ENCODE results near the gene MYO10. TPM values are rescaled to one million over a fixed set of nuclear protein-coding genes. Genes with fewer than 3 reads are reported as not detected.
"Not testable (repeated sequence)": the region's sequence is repeated elsewhere in the genome, so short reads cannot be mapped to it uniquely, and the experiment has no call there.

The MYO10 gene
- total RNA-seq, 1 donor from 2014 or later = 80.2 TPM

DNA sequence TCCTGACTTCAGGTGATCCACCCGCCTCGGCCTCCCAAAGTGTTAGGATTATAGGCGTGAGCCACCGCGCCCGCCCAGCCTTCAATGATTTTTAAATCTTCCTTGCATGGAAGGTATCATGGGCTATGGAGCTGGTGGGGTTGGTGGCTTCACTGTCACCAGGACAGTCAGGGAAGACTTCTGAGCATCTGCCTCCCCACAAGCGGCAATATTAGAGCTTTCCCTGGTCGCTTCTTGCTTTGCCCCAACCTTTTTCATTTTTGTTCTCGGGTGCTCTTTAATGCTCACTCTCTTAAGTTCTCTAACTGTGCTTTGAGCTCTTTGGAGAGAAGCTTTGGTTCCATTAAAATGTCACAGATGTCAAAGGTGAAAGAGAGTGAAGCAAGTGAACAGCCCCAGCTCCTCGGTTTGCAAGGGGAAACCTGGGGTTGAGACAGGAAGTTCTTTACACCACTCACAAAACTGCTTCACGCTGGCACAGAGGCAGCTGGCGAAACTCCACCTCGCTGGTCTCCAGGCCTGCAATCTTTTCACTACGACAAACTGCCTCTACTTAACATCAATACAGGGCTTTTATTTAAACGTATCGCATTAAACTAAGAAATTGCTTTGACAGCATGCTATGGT is 176.8 kb downstream of the MYO10 start:
- no peaks in the 10 kb centered on the region for H3K27me3 Mint-ChIP-seq (ENCODE audit: low read depth, unreplicated experiment)
- H3K4me1 ChIP-seq (ENCODE audit: insufficient read depth, low read length) = no peaks in the 10 kb centered on the region
- peaks cover 14% of the 10 kb centered on the region for H3K36me3 Mint-ChIP-seq (ENCODE audit: low read depth, unreplicated experiment)
- no peaks in the 10 kb centered on the region for H3K9me3 ChIP-seq (ENCODE audit: insufficient read depth, low read depth, low read length)
- TF ChIP-seq, protein P1, sequence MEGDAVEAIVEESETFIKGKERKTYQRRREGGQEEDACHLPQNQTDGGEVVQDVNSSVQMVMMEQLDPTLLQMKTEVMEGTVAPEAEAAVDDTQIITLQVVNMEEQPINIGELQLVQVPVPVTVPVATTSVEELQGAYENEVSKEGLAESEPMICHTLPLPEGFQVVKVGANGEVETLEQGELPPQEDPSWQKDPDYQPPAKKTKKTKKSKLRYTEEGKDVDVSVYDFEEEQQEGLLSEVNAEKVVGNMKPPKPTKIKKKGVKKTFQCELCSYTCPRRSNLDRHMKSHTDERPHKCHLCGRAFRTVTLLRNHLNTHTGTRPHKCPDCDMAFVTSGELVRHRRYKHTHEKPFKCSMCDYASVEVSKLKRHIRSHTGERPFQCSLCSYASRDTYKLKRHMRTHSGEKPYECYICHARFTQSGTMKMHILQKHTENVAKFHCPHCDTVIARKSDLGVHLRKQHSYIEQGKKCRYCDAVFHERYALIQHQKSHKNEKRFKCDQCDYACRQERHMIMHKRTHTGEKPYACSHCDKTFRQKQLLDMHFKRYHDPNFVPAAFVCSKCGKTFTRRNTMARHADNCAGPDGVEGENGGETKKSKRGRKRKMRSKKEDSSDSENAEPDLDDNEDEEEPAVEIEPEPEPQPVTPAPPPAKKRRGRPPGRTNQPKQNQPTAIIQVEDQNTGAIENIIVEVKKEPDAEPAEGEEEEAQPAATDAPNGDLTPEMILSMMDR (IDR thresholded peaks at IDR 0.05; ENCODE audit: insufficient read depth, low read depth, low read length) = no peak
- TF ChIP-seq EZH2 (IDR thresholded peaks at IDR 0.05; ENCODE audit: insufficient read depth, low read length) = no peak
- no peak overlapping the region for H3K27ac ChIP-seq (ENCODE audit: low read depth, low read length)
- no peaks in the 10 kb centered on the region for H3K4me1 Mint-ChIP-seq (ENCODE audit: low read depth, unreplicated experiment)
- no peak overlapping the region for H3K4me3 ChIP-seq (ENCODE audit: insufficient read depth, low read depth, low read length)
- FAIRE-seq (no peak), DNase-seq (ENCODE audit: low read depth) (no peak)
- H3K4me2 ChIP-seq (ENCODE audit: low read length) = no peak overlapping the region
- H3K27ac Mint-ChIP-seq (ENCODE audit: unreplicated experiment) = no peak overlapping the region
- H3K9ac ChIP-seq (ENCODE audit: low read length) = no peak overlapping the region
- H3K27me3 ChIP-seq (ENCODE audit: insufficient read depth, low read length) = no peaks in the 10 kb centered on the region
- H2AFZ ChIP-seq (ENCODE audit: low read depth, low read length) = no peak overlapping the region
- H3K9me3 Mint-ChIP-seq (ENCODE audit: unreplicated experiment) = no peaks in the 10 kb centered on the region
- H3K79me2 ChIP-seq (ENCODE audit: insufficient read depth, low read length) = no peaks in the 10 kb centered on the region
- H3K4me3 Mint-ChIP-seq (ENCODE audit: unreplicated experiment) = no peak overlapping the region
- H4K20me1 ChIP-seq (ENCODE audit: insufficient read depth, low read length) = no peaks in the 10 kb centered on the region
- peaks cover 70% of the 10 kb centered on the region for H3K36me3 ChIP-seq (ENCODE audit: insufficient read depth, low read length)

DNA sequence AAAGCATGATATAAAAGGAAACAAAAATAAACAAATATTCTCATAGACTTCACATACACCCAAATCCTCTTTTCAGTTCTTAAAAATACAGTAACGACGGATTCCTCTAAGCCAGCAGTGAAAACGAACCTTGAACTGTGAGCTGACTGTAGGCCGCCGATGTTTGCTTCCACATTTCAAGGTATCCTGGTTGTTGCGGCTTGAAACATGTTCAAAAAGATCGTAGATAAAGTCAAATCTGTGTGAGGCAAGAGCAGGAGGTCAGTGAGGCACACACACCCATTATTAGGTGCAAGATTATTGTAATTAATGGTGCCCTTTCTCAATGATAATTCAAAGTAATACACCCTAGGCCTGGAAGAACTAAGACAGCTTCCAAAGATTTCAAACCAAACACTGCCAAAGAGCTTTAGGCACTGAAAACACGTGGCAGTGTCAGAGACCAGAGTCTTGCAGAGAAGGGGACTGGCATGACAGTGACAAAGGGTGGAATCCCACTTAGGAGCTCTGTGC is 178.0 kb downstream of the MYO10 start:
- H3K27ac Mint-ChIP-seq (ENCODE audit: unreplicated experiment) = no peak overlapping the region

DNA sequence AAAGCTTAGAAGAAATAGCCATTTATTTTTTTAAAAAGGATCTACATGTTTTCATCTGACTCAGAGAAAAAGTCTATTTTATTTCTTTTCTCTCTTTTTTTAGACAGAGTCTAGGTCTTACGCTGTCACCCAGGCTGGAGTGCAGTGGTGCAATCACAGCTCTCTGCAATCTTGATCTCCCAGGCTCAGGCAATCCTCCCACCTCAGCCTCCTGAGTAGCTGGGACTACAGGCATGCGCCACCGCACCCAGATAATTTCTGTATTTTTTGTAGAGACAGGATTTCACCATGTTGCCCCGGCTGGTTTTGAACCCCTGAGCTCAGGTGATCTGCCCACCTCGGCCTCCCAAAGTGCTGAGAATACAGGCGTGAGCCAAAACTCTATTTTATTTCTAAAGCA is 178.5 kb downstream of the MYO10 start:
- H3K27me3 ChIP-seq (ENCODE audit: insufficient read depth, low read length); H3K4me1 Mint-ChIP-seq (ENCODE audit: low read depth, unreplicated experiment); H3K27me3 Mint-ChIP-seq (ENCODE audit: low read depth, unreplicated experiment); H3K4me3 ChIP-seq (ENCODE audit: insufficient read depth, low read depth, low read length); H3K79me2 ChIP-seq (ENCODE audit: insufficient read depth, low read length); H3K36me3 Mint-ChIP-seq (ENCODE audit: low read depth, unreplicated experiment); H3K4me3 Mint-ChIP-seq (ENCODE audit: unreplicated experiment); H3K9me3 Mint-ChIP-seq (ENCODE audit: unreplicated experiment); H4K20me1 ChIP-seq (ENCODE audit: insufficient read depth, low read length); H3K27ac Mint-ChIP-seq (ENCODE audit: unreplicated experiment); H3K4me2 ChIP-seq (ENCODE audit: low read length); H2AFZ ChIP-seq (ENCODE audit: low read depth, low read length); FAIRE-seq; DNase-seq (ENCODE audit: low read depth); H3K4me1 ChIP-seq (ENCODE audit: insufficient read depth, low read length); H3K9me3 ChIP-seq (ENCODE audit: insufficient read depth, low read depth, low read length); H3K27ac ChIP-seq (ENCODE audit: low read depth, low read length); H3K9ac ChIP-seq (ENCODE audit: low read length): not testable (repeated sequence)
- H3K36me3 ChIP-seq (ENCODE audit: insufficient read depth, low read length) = peaks cover 55% of the 10 kb centered on the region

More for the DNA sequence above, 178.0 kb downstream of the MYO10 start:
- H3K36me3 ChIP-seq (ENCODE audit: insufficient read depth, low read length) = peaks cover 59% of the 10 kb centered on the region
- Mint-ChIP-seq H3K9me3 (ENCODE audit: unreplicated experiment) (no peaks in the 10 kb centered on the region), H3K36me3 (ENCODE audit: low read depth, unreplicated experiment) (peaks cover 9% of the 10 kb centered on the region), H3K4me3 (ENCODE audit: unreplicated experiment) (no peak overlapping the region), H3K27me3 (ENCODE audit: low read depth, unreplicated experiment) (no peaks in the 10 kb centered on the region), H3K4me1 (ENCODE audit: low read depth, unreplicated experiment) (no peaks in the 10 kb centered on the region)
- no peak overlapping the region for H3K4me3 ChIP-seq (ENCODE audit: insufficient read depth, low read depth, low read length)
- TF ChIP-seq, protein P1 (IDR thresholded peaks at IDR 0.05; ENCODE audit: insufficient read depth, low read depth, low read length) = no peak
- TF ChIP-seq EZH2 (IDR thresholded peaks at IDR 0.05; ENCODE audit: insufficient read depth, low read length) = no peak
- no peak for DNase-seq (ENCODE audit: low read depth)
- H3K27me3 ChIP-seq (ENCODE audit: insufficient read depth, low read length) = no peaks in the 10 kb centered on the region
- H2AFZ ChIP-seq (ENCODE audit: low read depth, low read length) = no peak overlapping the region
- H3K9ac ChIP-seq (ENCODE audit: low read length) = no peak overlapping the region
- no peaks in the 10 kb centered on the region for H4K20me1 ChIP-seq (ENCODE audit: insufficient read depth, low read length)
- H3K79me2 ChIP-seq (ENCODE audit: insufficient read depth, low read length) = no peaks in the 10 kb centered on the region
- H3K4me1 ChIP-seq (ENCODE audit: insufficient read depth, low read length) = no peaks in the 10 kb centered on the region
- FAIRE-seq = no peak
- no peaks in the 10 kb centered on the region for H3K9me3 ChIP-seq (ENCODE audit: insufficient read depth, low read depth, low read length)
- H3K4me2 ChIP-seq (ENCODE audit: low read length) = no peak overlapping the region
- no peak overlapping the region for H3K27ac ChIP-seq (ENCODE audit: low read depth, low read length)
